ENCODE measurements around the gene SLCO3A1. TPM values are rescaled to one million over a fixed set of nuclear protein-coding genes. Genes with fewer than 3 reads are reported as not detected.

The SLCO3A1 gene
- total RNA-seq, 1 experiment from 2014 or later, result not detected

- H3K4me1 Mint-ChIP-seq (ENCODE audit: low read depth, unreplicated experiment), result no peaks in the 10 kb centered on the region
- TF ChIP-seq CTCF (IDR thresholded peaks at IDR 0.05; ENCODE audit: insufficient read depth in 1 of 2, low read depth in 1 of 2, low read length in 1 of 2, severe bottlenecking in 1 of 2, unreplicated experiment in 1 of 2), result no peak
- no peaks in the 10 kb centered on the region for H3K36me3 ChIP-seq (ENCODE audit: control insufficient read depth, insufficient read depth, low read length)
- H3K4me1 ChIP-seq, result no peaks in the 10 kb centered on the region
- no peaks in the 10 kb centered on the region for H3K9me3 Mint-ChIP-seq (ENCODE audit: unreplicated experiment)
- POLR2A ChIA-PET, result no interaction called here
- no peaks in the 10 kb centered on the region for H3K36me3 Mint-ChIP-seq (ENCODE audit: insufficient read depth, unreplicated experiment)
- no peak overlapping the region for H3K4me3 ChIP-seq (ENCODE audit: low read depth, low read length)
- no peak for DNase-seq
- no peak overlapping the region for H3K27ac Mint-ChIP-seq (ENCODE audit: unreplicated experiment)
- no peak overlapping the region for H3K4me3 Mint-ChIP-seq (ENCODE audit: unreplicated experiment)
- no peaks in the 10 kb centered on the region for H3K27me3 ChIP-seq (replicated peaks; ENCODE audit: control insufficient read depth, insufficient read depth, low read length)
- CTCF ChIA-PET, result no interaction called here
- peaks cover 9% of the 10 kb centered on the region for H3K27me3 Mint-ChIP-seq (ENCODE audit: insufficient read depth, unreplicated experiment)
- BruUV-seq (replicated peaks), result no TSS peak
- H3K9me3 ChIP-seq, result no peaks in the 10 kb centered on the region
- intact Hi-C loops (cut with micrococcal nuclease; ENCODE audit: unreplicated experiment), result no loop called here
These were observed 172.3 kb downstream of the SLCO3A1 start for GRCh38 chr15:92025706-92026270.

GRCh38 chr15:92028389-92028724, 174.8 kb downstream of the SLCO3A1 start:
- no TSS peak for BruUV-seq (replicated peaks)
- Mint-ChIP-seq H3K36me3 (ENCODE audit: insufficient read depth, unreplicated experiment) (no peaks in the 10 kb centered on the region), H3K9me3 (ENCODE audit: unreplicated experiment) (no peaks in the 10 kb centered on the region), H3K27ac (ENCODE audit: unreplicated experiment) (no peak overlapping the region), H3K27me3 (ENCODE audit: insufficient read depth, unreplicated experiment) (peaks cover 15% of the 10 kb centered on the region), H3K4me3 (ENCODE audit: unreplicated experiment) (no peak overlapping the region), H3K4me1 (ENCODE audit: low read depth, unreplicated experiment) (no peaks in the 10 kb centered on the region)
- no peak for DNase-seq
- ChIA-PET POLR2A (no interaction called here), CTCF (interaction anchor here (0.6 kb wide), 1 partner anchor 68 kb away, joined by 8 read pairs; no protein-coding TSS in a partner anchor)
- TF ChIP-seq CTCF (IDR thresholded peaks at IDR 0.05; ENCODE audit: insufficient read depth in 1 of 2, low read depth in 1 of 2, low read length in 1 of 2, severe bottlenecking in 1 of 2, unreplicated experiment in 1 of 2), result no peak
- intact Hi-C loops (cut with micrococcal nuclease; ENCODE audit: unreplicated experiment), result no loop called here
- Histone ChIP-seq H3K36me3 (ENCODE audit: control insufficient read depth, insufficient read depth, low read length) (no peaks in the 10 kb centered on the region), H3K4me1 (no peaks in the 10 kb centered on the region), H3K4me3 (ENCODE audit: low read depth, low read length) (no peak overlapping the region), H3K27me3 (replicated peaks; ENCODE audit: control insufficient read depth, insufficient read depth, low read length) (no peaks in the 10 kb centered on the region), H3K9me3 (no peaks in the 10 kb centered on the region)

GRCh38 chr15:92029767-92030166, 176.3 kb downstream of the SLCO3A1 start:
- no peaks in the 10 kb centered on the region for H3K9me3 Mint-ChIP-seq (ENCODE audit: unreplicated experiment)
- H3K27me3 Mint-ChIP-seq (ENCODE audit: insufficient read depth, unreplicated experiment), result peaks cover 24% of the 10 kb centered on the region
- Histone ChIP-seq H3K4me1 (no peaks in the 10 kb centered on the region), H3K27me3 (replicated peaks; ENCODE audit: control insufficient read depth, insufficient read depth, low read length) (no peaks in the 10 kb centered on the region), H3K9me3 (no peaks in the 10 kb centered on the region), H3K4me3 (ENCODE audit: low read depth, low read length) (no peak overlapping the region), H3K36me3 (ENCODE audit: control insufficient read depth, insufficient read depth, low read length) (no peaks in the 10 kb centered on the region)
- H3K36me3 Mint-ChIP-seq (ENCODE audit: insufficient read depth, unreplicated experiment), result no peaks in the 10 kb centered on the region
- no peak for TF ChIP-seq CTCF (IDR thresholded peaks at IDR 0.05; ENCODE audit: insufficient read depth in 1 of 2, low read depth in 1 of 2, low read length in 1 of 2, severe bottlenecking in 1 of 2, unreplicated experiment in 1 of 2)
- ChIA-PET POLR2A (no interaction called here), CTCF (no interaction called here)
- intact Hi-C loops (cut with micrococcal nuclease; ENCODE audit: unreplicated experiment), result no loop called here
- H3K4me1 Mint-ChIP-seq (ENCODE audit: low read depth, unreplicated experiment), result no peaks in the 10 kb centered on the region
- no peak overlapping the region for H3K4me3 Mint-ChIP-seq (ENCODE audit: unreplicated experiment)
- no peak overlapping the region for H3K27ac Mint-ChIP-seq (ENCODE audit: unreplicated experiment)
- DNase-seq, result no peak
- BruUV-seq (replicated peaks), result no TSS peak

Data from Caco-2 (cell line).